IPS-NIHi7 (cell line): ENCODE data around the gene DDX19B.
"Not testable (repeated sequence)": the region's sequence is repeated elsewhere in the genome, so short reads cannot be mapped to it uniquely, and the experiment has no call there.

Experiments used
- DNase-seq: peaks from one replicate; pipeline ENCODE4 v3.0.0; 2012; ENCODE audit warnings: mixed read lengths; ENCODE audit errors: extremely low spot score

Gene DDX19B

GRCh38 chr16:70349783-70350182, 50.8 kb downstream of the DDX19B start:
- no peak for DNase-seq

GRCh38 chr16:70359552-70359951, 60.6 kb downstream of the DDX19B start:
- no peak for DNase-seq

DNA sequence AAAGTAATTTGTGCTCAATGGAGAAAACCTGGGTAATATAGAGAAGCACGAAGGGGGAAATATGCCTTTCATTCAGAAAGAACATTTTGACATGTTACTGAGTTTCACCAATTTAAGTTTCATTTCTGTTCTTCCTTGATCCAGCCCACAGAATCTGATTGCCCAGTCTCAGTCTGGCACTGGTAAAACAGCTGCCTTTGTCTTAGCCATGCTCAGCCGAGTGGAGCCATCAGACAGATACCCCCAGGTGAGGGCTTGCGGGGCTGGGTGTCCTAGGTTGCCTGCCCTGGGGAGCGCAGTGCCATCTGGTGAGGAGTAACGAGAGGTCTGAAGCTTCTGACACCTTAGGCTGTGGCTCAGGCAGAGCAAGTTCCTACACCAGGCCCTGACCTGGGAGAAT, 65.4 kb downstream of the DDX19B start:
- no peak for DNase-seq

DNA sequence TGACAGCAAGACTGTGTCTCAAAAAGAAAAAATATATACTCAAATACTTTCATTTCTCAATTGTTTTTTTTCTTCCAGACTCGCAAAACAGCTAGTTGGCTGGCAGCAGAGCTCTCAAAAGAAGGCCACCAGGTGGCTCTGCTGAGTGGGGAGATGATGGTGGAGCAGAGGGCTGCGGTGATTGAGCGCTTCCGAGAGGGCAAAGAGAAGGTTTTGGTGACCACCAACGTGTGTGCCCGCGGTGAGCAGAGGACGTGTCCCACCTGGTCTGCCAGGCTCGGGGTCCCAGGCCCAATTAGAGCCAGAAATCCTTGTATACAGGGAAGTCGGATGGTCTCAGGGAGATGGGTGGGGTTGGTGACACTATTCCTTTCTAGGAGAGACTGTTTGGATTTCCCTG, 71.2 kb downstream of the DDX19B start:
- not testable (repeated sequence) for DNase-seq

GRCh38 chr16:70370924-70371323, 71.9 kb downstream of the DDX19B start:
- DNase-seq: no peak

- DNase-seq: no peak
Measured at GRCh38 chr16:70372921-70373728, 74.1 kb downstream of the DDX19B start.

DNA sequence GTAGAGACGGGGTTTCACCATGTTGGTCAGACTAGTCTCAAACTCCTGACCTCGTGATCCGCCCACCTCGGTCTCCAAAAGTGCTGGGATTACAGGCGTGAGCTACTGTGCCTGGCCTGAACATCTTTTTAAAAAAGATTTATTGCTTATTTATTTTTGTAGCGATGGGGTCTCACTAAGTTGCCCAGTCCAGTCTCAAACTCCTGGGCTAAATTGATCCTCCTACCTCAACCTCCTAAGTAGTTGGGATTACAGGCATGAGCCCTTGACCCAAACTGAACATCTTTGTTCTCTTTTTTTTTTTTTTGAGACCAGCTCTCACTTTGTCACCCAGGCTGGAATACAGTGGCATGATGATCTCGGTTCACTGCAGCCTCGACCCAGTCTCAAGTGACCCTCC, 75.2 kb downstream of the DDX19B start:
- no peak for DNase-seq

DNA sequence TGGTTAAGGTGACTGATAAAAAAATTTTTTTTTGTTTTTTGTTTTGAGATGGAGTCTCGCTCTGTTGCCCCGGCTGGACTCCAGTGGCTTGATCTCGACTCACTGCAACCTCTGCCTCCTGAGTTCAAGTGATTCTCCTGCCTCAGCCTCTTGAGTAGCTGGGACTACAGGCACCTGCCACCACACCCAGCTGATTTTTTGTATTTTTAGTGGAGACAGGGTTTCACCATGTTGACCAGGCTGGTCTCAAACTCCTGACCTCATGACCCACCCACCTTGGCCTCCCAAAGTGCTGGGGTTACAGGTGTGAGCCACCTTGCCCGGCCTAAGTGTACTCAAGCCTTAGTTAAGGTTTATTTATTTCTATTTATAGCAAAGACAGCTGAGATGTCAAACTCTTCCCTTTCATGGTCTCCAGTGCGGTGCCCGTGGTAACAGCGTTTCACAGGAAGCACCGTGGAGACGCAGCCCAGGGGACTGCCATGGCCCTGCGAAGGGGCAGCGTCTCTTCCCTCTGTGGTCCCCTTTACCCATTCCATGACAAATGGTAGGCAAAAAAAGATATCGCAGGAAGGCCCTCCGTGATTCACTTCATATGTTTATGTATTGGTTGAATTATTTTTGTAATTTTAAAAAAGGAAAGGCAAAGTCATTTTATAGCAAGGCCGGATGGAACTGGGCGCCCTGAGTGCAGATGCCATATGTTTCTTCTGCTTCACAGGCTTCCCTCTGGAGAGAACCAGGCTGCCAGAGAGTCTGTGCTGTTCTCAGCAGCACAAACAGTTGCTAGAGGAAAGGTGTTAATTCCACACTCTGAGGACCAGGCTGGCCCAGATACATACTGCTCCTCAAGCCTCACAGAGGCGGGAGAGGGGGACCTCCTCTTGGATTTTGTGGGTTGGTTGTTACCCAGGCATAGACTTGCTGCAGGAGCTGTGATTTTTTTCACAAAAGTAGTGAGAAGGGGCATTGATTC, 76.9 kb downstream of the DDX19B start:
- DNase-seq: no peak

- DNase-seq: no peak
Measured at GRCh38 chr16:70377782-70378181, 78.8 kb downstream of the DDX19B start.

DNA sequence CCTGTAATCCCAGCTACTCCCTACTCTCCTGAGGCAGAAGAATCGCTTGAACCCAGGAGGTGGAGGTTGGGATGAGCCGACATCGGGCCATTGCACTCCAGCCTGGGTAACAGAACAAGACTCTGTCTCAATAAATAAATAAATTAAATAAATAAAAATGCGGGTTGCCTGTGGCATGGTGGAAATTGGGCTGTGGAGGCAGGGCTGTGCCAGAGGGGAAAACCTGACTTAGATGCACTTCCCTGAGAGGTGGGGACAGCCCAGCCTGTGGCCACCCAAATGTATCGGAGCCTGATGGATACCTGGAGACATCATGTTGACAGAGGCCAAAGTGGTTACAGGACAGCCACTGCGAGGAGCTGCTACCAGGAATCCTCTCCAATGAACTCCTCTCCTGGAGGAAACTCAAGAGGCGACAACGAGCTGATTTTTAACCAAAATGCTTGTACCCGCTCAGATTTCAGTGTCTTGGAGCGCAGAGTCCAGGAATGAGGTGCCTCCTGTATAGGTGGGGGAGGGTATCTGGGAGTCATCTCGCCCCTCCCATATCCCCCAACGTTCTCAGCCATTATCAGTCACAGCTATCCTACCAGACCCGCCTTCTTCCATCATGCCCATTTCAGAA, 80.0 kb downstream of the DDX19B start:
- no peak for DNase-seq

GRCh38 chr16:70380248-70380918, 81.4 kb downstream of the DDX19B start:
- DNase-seq: peak; percentile 57

GRCh38 chr16:70380919-70381603, 82.1 kb downstream of the DDX19B start:
- peak; percentile 99 for DNase-seq

DNA sequence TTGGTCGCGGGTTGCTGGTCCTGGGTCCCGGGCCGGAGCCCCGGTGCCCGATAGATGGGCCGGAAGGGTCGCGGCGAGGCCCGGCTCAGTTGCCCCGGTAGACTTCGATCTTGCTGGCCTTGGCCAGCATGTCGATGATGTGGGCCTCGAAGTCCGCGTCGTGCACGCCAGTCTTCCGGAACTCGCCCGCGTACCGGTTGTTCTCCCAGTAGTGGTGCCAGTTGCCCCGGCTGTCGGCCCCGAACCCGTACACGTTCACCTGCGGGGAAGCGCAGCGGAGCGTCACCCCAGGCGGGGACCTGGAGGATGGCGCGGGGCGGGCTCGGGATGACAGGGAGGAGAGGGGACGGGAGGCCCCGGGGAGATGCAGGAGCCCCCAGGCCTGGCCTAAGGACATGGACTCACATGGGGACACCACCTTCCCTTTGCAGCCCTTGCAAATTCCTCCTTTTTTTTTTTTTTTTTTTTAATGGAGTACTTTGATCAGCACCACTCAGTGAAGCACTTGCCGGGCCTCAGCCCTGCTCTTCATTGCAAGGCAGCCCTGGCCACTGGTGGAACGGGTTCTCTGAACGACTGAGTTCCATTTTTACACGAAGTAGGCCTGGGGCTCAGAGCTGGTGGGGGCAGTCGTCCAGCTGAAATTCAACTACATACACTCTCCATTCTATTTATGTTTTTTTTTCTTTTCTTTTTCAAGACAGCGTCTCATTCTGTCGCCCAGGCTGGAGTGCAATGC, 82.8 kb downstream of the DDX19B start:
- no peak for DNase-seq

GRCh38 chr16:70383421-70383960, 84.5 kb downstream of the DDX19B start:
- no peak for DNase-seq
